Body of pancreas (tissue), 4 donors: ENCODE data around the gene ACTN1.

Source experiments
- CTCF ChIP-seq, 7 experiments: fragments of 450-650 bp in 4 of 7; fragments of 200-600 bp in 3 of 7; sonication (generic) in 3 of 7; IDR thresholded peaks; one replicate each; pipeline ENCODE4 v1.5.1; 2016 to 2019; ENCODE audit warnings: antibody characterized with exemption in 7 of 7
- POLR2A ChIP-seq, 3 donors: fragments of 450-650 bp; IDR thresholded peaks; one replicate each; pipeline ENCODE4 v1.6.1; 2016; ENCODE audit warnings: antibody characterized with exemption in 3 of 3, mild to moderate bottlenecking in 2 of 3

- TF ChIP-seq POLR2A (IDR thresholded peaks at IDR 0.05): no peak
- TF ChIP-seq CTCF (IDR thresholded peaks at IDR 0.05): no peak
Observed at GRCh38 chr14:68979722-68980451, 785 bp upstream of the ACTN1 start.
